HepG2 (cell line): ENCODE data around the gene THUMPD1. TPM values are rescaled to one million over a fixed set of nuclear protein-coding genes. Genes with fewer than 3 reads are reported as not detected.

ENCODE experiments used
- ARID5B ChIP-seq: IDR thresholded peaks from 2 replicates; pipeline ENCODE4 v1.4.0; 2020; ENCODE audit warnings: mild to moderate bottlenecking, missing genetic modification reagents
- CTCF ChIP-seq: sonication (generic); formaldehyde crosslinking; IDR thresholded peaks from 2 replicates; pipeline ENCODE4 v1.5.0; 2020; ENCODE audit warnings: mild to moderate bottlenecking, missing genetic modification reagents, moderate library complexity
- GMEB1 ChIP-seq: sonication (generic); formaldehyde crosslinking; IDR thresholded peaks from 2 replicates; pipeline ENCODE4 v1.5.1; 2020; ENCODE audit warnings: missing genetic modification reagents, mild to moderate bottlenecking, borderline replicate concordance
- HBP1 ChIP-seq: IDR thresholded peaks from 2 replicates; pipeline ENCODE4 v1.6.1; 2016; ENCODE audit warnings: low read depth, control low read depth
- HES4 ChIP-seq: sonication (generic); formaldehyde crosslinking; IDR thresholded peaks from 2 replicates; pipeline ENCODE4 v1.9.0; 2021; ENCODE audit warnings: mild to moderate bottlenecking, missing genetic modification reagents, borderline replicate concordance
- KDM4B ChIP-seq: sonication (generic); formaldehyde crosslinking; IDR thresholded peaks from 2 replicates; pipeline ENCODE4 v1.4.0; 2020; ENCODE audit warnings: missing genetic modification reagents
- NR1H2 ChIP-seq: sonication (generic); formaldehyde crosslinking; IDR thresholded peaks from 2 replicates; pipeline ENCODE4 v1.8.1; 2022; ENCODE audit warnings: low read depth, missing genetic modification reagents, borderline replicate concordance
- PRDM4 ChIP-seq: sonication (generic); formaldehyde crosslinking; IDR thresholded peaks from 2 replicates; pipeline ENCODE4 v1.9.0; 2021; ENCODE audit warnings: missing genetic modification reagents, borderline replicate concordance
- SNAPC2 ChIP-seq: sonication (generic); formaldehyde crosslinking; IDR thresholded peaks from 2 replicates; pipeline ENCODE4 v1.8.1; 2022; ENCODE audit warnings: mild to moderate bottlenecking, missing genetic modification reagents
- SUZ12 ChIP-seq: fragments of 150-350 bp; IDR thresholded peaks from 2 replicates; pipeline ENCODE4 v1.6.1; 2014; ENCODE audit warnings: low read depth, low read length
- ZNF253 ChIP-seq: sonication (generic); formaldehyde crosslinking; IDR thresholded peaks from 2 replicates; pipeline ENCODE4 v1.8.0; 2022; ENCODE audit warnings: mild to moderate bottlenecking, missing genetic modification reagents, borderline replicate concordance
- ZNF275 ChIP-seq: sonication (generic); formaldehyde crosslinking; IDR thresholded peaks from 2 replicates; pipeline ENCODE4 v1.8.0; 2022; ENCODE audit warnings: missing genetic modification reagents, mild to moderate bottlenecking, inconsistent platforms, borderline replicate concordance
- ZNF3 ChIP-seq: IDR thresholded peaks from 2 replicates; pipeline ENCODE4 v1.7.0; 2017; ENCODE audit warnings: inconsistent platforms
- ZNF740 ChIP-seq: sonication (generic); formaldehyde crosslinking; IDR thresholded peaks from 2 replicates; pipeline ENCODE4 v1.4.0; 2020; ENCODE audit warnings: missing genetic modification reagents
- polyA plus RNA-seq, 8 experiments: library from polyadenylated mRNA; depleted of rRNA in 3 of 8; stranded (reverse) in 7 of 8; unstranded in 1 of 8; fragments of >200 nt; fragmentation: Illumina TruSeq in 4 of 8; extraction: Trizol in 4 of 8; gene quantifications; 2 replicates each; pipeline versions ENCODE4 v1.2.1 to v1.2.3, GENCODE V29; 2011 to 2016; ENCODE audit warnings: low read depth in 4 of 8, missing spikeins in 1 of 8, mixed read lengths in 1 of 8; ENCODE audit not compliant: insufficient read depth in 1 of 8
- total RNA-seq, 5 experiments: library from RNA; depleted of rRNA; stranded (reverse); fragments of >200 nt; fragmentation: Illumina TruSeq; extraction: Trizol; gene quantifications; 2 replicates each; pipeline ENCODE4 v1.2.3, GENCODE V29; 2016; ENCODE audit warnings: low read depth in 1 of 5

THUMPD1 gene
- total and polyA plus RNA-seq, 2 of the 13 experiments (the other 11 are each of a cell fraction or from before 2014, with no cell fraction given), result 22.7 to 69.1 TPM

GRCh38 chr16:20774703-20775362 is 33.2 kb upstream of the THUMPD1 start (continued):
- TF ChIP-seq HES4 (CRISPR knock-in tag) (no peak; the same call in 1 of the 2 replicates), SUZ12 (no peak), ZNF275 (no peak), ZNF253 (CRISPR knock-in tag) (no peak), GMEB1 (CRISPR knock-in tag) (no peak; the same call in 1 of the 2 replicates), CTCF (CRISPR knock-in tag) (peak; percentile 97), SNAPC2 (CRISPR knock-in tag) (no peak), NR1H2 (CRISPR knock-in tag) (no peak), ARID5B (CRISPR knock-in tag) (no peak), ZNF3 (CRISPR knock-in tag) (no peak), KDM4B (CRISPR knock-in tag) (no peak), PRDM4 (CRISPR knock-in tag) (no peak), HBP1 (CRISPR knock-in tag) (no peak), ZNF740 (no peak)
